Hair follicle dermal papilla cell (primary cell): ENCODE data around the gene IQCB1. TPM values are rescaled to one million over a fixed set of nuclear protein-coding genes. Genes with fewer than 3 reads are reported as not detected.

Source experiments
- total RNA-seq: library from RNA; depleted of rRNA; stranded (reverse); fragments of >200 nt; gene quantifications from 2 replicates; pipeline ENCODE4 v1.2.3, GENCODE V29; 2012

IQCB1 gene
- total RNA-seq = 15.8 and 17.8 TPM in 2 replicates

GRCh38 chr3:121834671-121835464 is at the start of gene IQCB1, which contains the start of gene EAF2:
Gene IQCB1, minus strand, starts transcription at chr3:121835060. Its CDS starts 6,100 bp downstream, at chr3:121828960.
Gene EAF2, plus strand, starts transcription at chr3:121835209. Its CDS starts 77 bp downstream, at chr3:121835286.

GRCh38 chr3:121749276-121750086 is 85.4 kb downstream of the IQCB1 start, which contains the start of gene GOLGB1:
Gene GOLGB1, minus strand, starts transcription at chr3:121749741. Its CDS starts 18,770 bp downstream, at chr3:121730971.

Other genes with a start within 250 kb of the IQCB1 start
- not detected in 2 replicates for gene FBXO40, start 241.7 kb downstream of the IQCB1 start, total RNA-seq
- gene HCLS1, start 174.2 kb downstream of the IQCB1 start, total RNA-seq = 1.3 and 2.6 TPM in 2 replicates
- 47.8 and 48.0 TPM in 2 replicates for gene GOLGB1, start 85.3 kb downstream of the IQCB1 start, total RNA-seq
- gene EAF2, start 149 bp upstream of the IQCB1 start, total RNA-seq = 0.97 and 1.5 TPM in 2 replicates
- gene SLC15A2, start 59.3 kb upstream of the IQCB1 start, total RNA-seq = 0.32 and 0.85 TPM in 2 replicates
- not detected in 2 replicates for gene ILDR1, start 187.2 kb upstream of the IQCB1 start, total RNA-seq
- not detected in 2 replicates for gene CD86, start 220.3 kb upstream of the IQCB1 start, total RNA-seq